ENCODE data around the gene RWDD3. TPM values are rescaled to one million over a fixed set of nuclear protein-coding genes. Genes with fewer than 3 reads are reported as not detected.

Gene RWDD3
- total RNA-seq: 1 to 10 TPM; 8.0 to 9.2 TPM

- TF ChIP-seq, protein P1, sequence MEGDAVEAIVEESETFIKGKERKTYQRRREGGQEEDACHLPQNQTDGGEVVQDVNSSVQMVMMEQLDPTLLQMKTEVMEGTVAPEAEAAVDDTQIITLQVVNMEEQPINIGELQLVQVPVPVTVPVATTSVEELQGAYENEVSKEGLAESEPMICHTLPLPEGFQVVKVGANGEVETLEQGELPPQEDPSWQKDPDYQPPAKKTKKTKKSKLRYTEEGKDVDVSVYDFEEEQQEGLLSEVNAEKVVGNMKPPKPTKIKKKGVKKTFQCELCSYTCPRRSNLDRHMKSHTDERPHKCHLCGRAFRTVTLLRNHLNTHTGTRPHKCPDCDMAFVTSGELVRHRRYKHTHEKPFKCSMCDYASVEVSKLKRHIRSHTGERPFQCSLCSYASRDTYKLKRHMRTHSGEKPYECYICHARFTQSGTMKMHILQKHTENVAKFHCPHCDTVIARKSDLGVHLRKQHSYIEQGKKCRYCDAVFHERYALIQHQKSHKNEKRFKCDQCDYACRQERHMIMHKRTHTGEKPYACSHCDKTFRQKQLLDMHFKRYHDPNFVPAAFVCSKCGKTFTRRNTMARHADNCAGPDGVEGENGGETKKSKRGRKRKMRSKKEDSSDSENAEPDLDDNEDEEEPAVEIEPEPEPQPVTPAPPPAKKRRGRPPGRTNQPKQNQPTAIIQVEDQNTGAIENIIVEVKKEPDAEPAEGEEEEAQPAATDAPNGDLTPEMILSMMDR (IDR thresholded peaks at IDR 0.05): peak; percentile 95 to 98
- Histone ChIP-seq H3K36me3 (no peaks in the 10 kb centered on the region), H3K27me3 (no peaks in the 10 kb centered on the region), H3K4me1 (peaks cover 0 to 48% of the 10 kb centered on the region in 2 donors), H3K4me3 (peak within 1 kb of the TSS; percentile 89 to 92), H3K27ac (peak within 1 kb of the TSS; percentile 92 to 96), H3K9me3 (no peaks in the 10 kb centered on the region)
- peak; percentile 92 for DNase-seq (ENCODE audit: low spot score)
Measured at GRCh38 chr1:95233737-95234500, at the start of gene RWDD3. Gene RWDD3 (plus strand): TSS chr1:95234210. CDS start chr1:95234231, 21 bp downstream.

GRCh38 chr1:95186149-95186548 lies 47.9 kb upstream of the RWDD3 start:
- TF ChIP-seq, protein P1 (IDR thresholded peaks at IDR 0.05): no peak
- no peaks in the 10 kb centered on the region for H3K4me1 ChIP-seq
- H3K27ac ChIP-seq: no peak overlapping the region
- no peak overlapping the region for H3K4me3 ChIP-seq
- no peaks in the 10 kb centered on the region for H3K9me3 ChIP-seq
- H3K36me3 ChIP-seq: no peaks in the 10 kb centered on the region
- H3K27me3 ChIP-seq: no peaks in the 10 kb centered on the region
- no peak for DNase-seq (ENCODE audit: low spot score)

- Histone ChIP-seq H3K4me1 (peaks cover 0 to 33% of the 10 kb centered on the region in 2 donors), H3K27ac (peak overlapping the region; percentile 6 to 70), H3K36me3 (no peaks in the 10 kb centered on the region), H3K27me3 (no peaks in the 10 kb centered on the region), H3K9me3 (no peaks in the 10 kb centered on the region), H3K4me3 (no peak overlapping the region)
- TF ChIP-seq, protein P1 (IDR thresholded peaks at IDR 0.05): no peak
- DNase-seq (ENCODE audit: low spot score): no peak
Measured at GRCh38 chr1:95193591-95193990, 40.4 kb upstream of the RWDD3 start.

- no peak for DNase-seq (ENCODE audit: low spot score)
- Histone ChIP-seq H3K27me3 (no peaks in the 10 kb centered on the region), H3K27ac (peak overlapping the region; percentile 68 to 93), H3K36me3 (no peaks in the 10 kb centered on the region), H3K9me3 (no peaks in the 10 kb centered on the region), H3K4me3 (no peak overlapping the region), H3K4me1 (peaks cover 0 to 33% of the 10 kb centered on the region in 2 donors)
- TF ChIP-seq, protein P1 (IDR thresholded peaks at IDR 0.05): no peak
Measured at GRCh38 chr1:95195046-95195445, 39.0 kb upstream of the RWDD3 start.

GRCh38 chr1:95196017-95196416 lies 38.0 kb upstream of the RWDD3 start:
- Histone ChIP-seq H3K27ac (peak overlapping the region; percentile 68 to 93), H3K4me1 (peaks cover 0 to 33% of the 10 kb centered on the region in 2 donors), H3K27me3 (no peaks in the 10 kb centered on the region), H3K36me3 (no peaks in the 10 kb centered on the region), H3K9me3 (no peaks in the 10 kb centered on the region), H3K4me3 (no peak overlapping the region)
- TF ChIP-seq, protein P1 (IDR thresholded peaks at IDR 0.05): no peak
- DNase-seq (ENCODE audit: low spot score): no peak
